CD14-positive monocyte (primary cell): Measurements from ENCODE around the gene MDK. TPM values are rescaled to one million over a fixed set of nuclear protein-coding genes. Genes with fewer than 3 reads are reported as not detected.
A peak's percentile ranks its signal among the peaks of the same experiment; 100 is the strongest.

Experiments used
- DNase-seq, 3 donors: peaks; one replicate each; pipeline ENCODE4 v3.0.0-alpha.2; 2011 to 2022
- H2AFZ ChIP-seq: 2 replicates; pipeline ENCODE4 v1.6.0; 2012; ENCODE audit warnings: mild to moderate bottlenecking, low read depth, low read length, inconsistent platforms; ENCODE audit not compliant: insufficient read depth, poor library complexity, severe bottlenecking
- H3K27ac ChIP-seq, 2 donors: 1 replicate in 1 of 2; 2 replicates in 1 of 2; pipeline ENCODE4 v1.5.1; 2012 to 2013; ENCODE audit warnings: low read length in 2 of 2, control low read depth in 1 of 2, inconsistent platforms in 1 of 2, low read depth in 1 of 2, mild to moderate bottlenecking in 1 of 2
- H3K27me3 ChIP-seq, 2 donors: one replicate each; pipeline versions ENCODE4 v1.6.0 to v1.6.1; 2011 to 2013; ENCODE audit warnings: low read length in 2 of 2; ENCODE audit not compliant: control insufficient read depth in 2 of 2, insufficient read depth in 2 of 2
- H3K36me3 ChIP-seq, 2 donors: replicated peaks in 1 of 2; 1 replicate in 1 of 2; 2 replicates in 1 of 2; pipeline versions ENCODE4 v1.5.1 to v1.6.1; 2012 to 2013; ENCODE audit warnings: low read length in 2 of 2, control low read depth in 1 of 2, inconsistent platforms in 1 of 2, mild to moderate bottlenecking in 1 of 2; ENCODE audit not compliant: insufficient read depth in 2 of 2, control insufficient read depth in 1 of 2
- H3K4me1 ChIP-seq, 2 donors: 1 replicate in 1 of 2; 2 replicates in 1 of 2; pipeline versions ENCODE4 v1.5.1 to v1.6.1; 2012 to 2013; ENCODE audit warnings: low read length in 2 of 2, control low read depth in 1 of 2, inconsistent platforms in 1 of 2, mild to moderate bottlenecking in 1 of 2, moderate library complexity in 1 of 2; ENCODE audit not compliant: insufficient read depth in 2 of 2, control insufficient read depth in 1 of 2
- H3K4me2 ChIP-seq: replicated peaks from 2 replicates; pipeline ENCODE3; 2012; ENCODE audit warnings: low read length, moderate library complexity, mild to moderate bottlenecking; ENCODE audit not compliant: poor library complexity, severe bottlenecking; ENCODE audit errors: extremely low read depth
- H3K4me3 ChIP-seq, 3 experiments: fragments of 200-600 bp in 1 of 3; sonication (generic) in 1 of 3; replicated peaks in 1 of 3; 1 replicate in 2 of 3; 2 replicates in 1 of 3; pipeline ENCODE4 v1.5.1; 2011 to 2013; ENCODE audit warnings: low read length in 3 of 3, mild to moderate bottlenecking in 3 of 3, control low read depth in 2 of 3, low read depth in 2 of 3, inconsistent platforms in 1 of 3, moderate library complexity in 1 of 3
- H3K79me2 ChIP-seq: 2 replicates; pipeline ENCODE4 v1.6.0; 2012; ENCODE audit warnings: mild to moderate bottlenecking, control low read depth, inconsistent platforms, low read length, moderate library complexity; ENCODE audit not compliant: insufficient read depth
- H3K9ac ChIP-seq: 2 replicates; pipeline ENCODE4 v1.6.0; 2017; ENCODE audit warnings: low read length, mild to moderate bottlenecking; ENCODE audit not compliant: insufficient read depth, poor library complexity, severe bottlenecking
- H3K9me3 ChIP-seq, 2 donors: replicated peaks in 1 of 2; 1 replicate in 1 of 2; 2 replicates in 1 of 2; pipeline versions ENCODE4 v1.5.1 to v1.6.1; 2012 to 2013; ENCODE audit warnings: low read length in 2 of 2, control low read depth in 1 of 2; ENCODE audit not compliant: control insufficient read depth in 1 of 2, insufficient read depth in 1 of 2
- H4K20me1 ChIP-seq: 2 replicates; pipeline ENCODE4 v1.6.0; 2012; ENCODE audit warnings: mild to moderate bottlenecking, low read length, control low read depth, moderate library complexity; ENCODE audit not compliant: insufficient read depth
- H3K27ac Mint-ChIP-seq, 7 donors: one replicate each; pipeline ENCODE4 v1.8.0; 2020; ENCODE audit warnings: mild to moderate bottlenecking in 7 of 7, mixed read lengths in 7 of 7, moderate library complexity in 6 of 7, inconsistent platforms in 2 of 7
- H3K27me3 Mint-ChIP-seq, 3 donors: one replicate each; pipeline ENCODE4 v1.8.0; 2021 to 2022; ENCODE audit warnings: low read depth in 3 of 3, mild to moderate bottlenecking in 3 of 3, mixed read lengths in 3 of 3, moderate library complexity in 3 of 3, inconsistent platforms in 1 of 3
- H3K36me3 Mint-ChIP-seq, 2 donors: one replicate each; pipeline ENCODE4 v1.8.0; 2020; ENCODE audit warnings: mixed read lengths in 2 of 2, inconsistent platforms in 1 of 2, mild to moderate bottlenecking in 1 of 2
- H3K4me1 Mint-ChIP-seq: one replicate; pipeline ENCODE4 v1.8.0; 2020; ENCODE audit warnings: mild to moderate bottlenecking, mixed read lengths
- H3K4me3 Mint-ChIP-seq, 2 donors: one replicate each; pipeline ENCODE4 v1.8.0; 2020; ENCODE audit warnings: mild to moderate bottlenecking in 2 of 2, mixed read lengths in 2 of 2, moderate library complexity in 1 of 2
- H3K9me3 Mint-ChIP-seq, 7 donors: one replicate each; pipeline ENCODE4 v1.8.0; 2020 to 2022; ENCODE audit warnings: mixed read lengths in 7 of 7, mild to moderate bottlenecking in 6 of 7, moderate library complexity in 6 of 7, inconsistent platforms in 2 of 7
- CTCF ChIP-seq: fragments of 200-600 bp; IDR thresholded peaks from one replicate; pipeline ENCODE4 v1.8.0; 2022; ENCODE audit warnings: antibody characterized with exemption, mild to moderate bottlenecking
- WGBS: methylation state at CpG from one replicate; pipeline ENCODE4 v1.1.5; 2013; ENCODE audit warnings: missing lambda C conversion rate; ENCODE audit not compliant: insufficient coverage; 5-methylcytosine and 5-hydroxymethylcytosine counted together
- intact Hi-C, 2 donors: fragments of 100-400 bp; cut with micrococcal nuclease; formaldehyde crosslinking; loops; one replicate each; pipeline versions ENCODE4 v1.15.0 to v1.15.1; 2023
- polyA plus RNA-seq, 3 donors: library from polyadenylated mRNA; depleted of rRNA in 1 of 3; unstranded in 2 of 3; stranded (reverse) in 1 of 3; fragments of 300-500 nt in 2 of 3; fragments of >200 nt in 1 of 3; fragmentation: Illumina TruSeq in 2 of 3; gene quantifications; 1 replicate in 2 of 3; 2 replicates in 1 of 3; pipeline ENCODE4 v1.2.3, GENCODE V29; 2012 to 2021

MDK gene
- polyA plus RNA-seq, 3 donors, result 2.8 TPM; not detected in 2

GRCh38 chr11:46366661-46367161, 14.8 kb upstream of the MDK start:
- Histone ChIP-seq H3K27ac (peak overlapping the region in 1 of 2 donors; percentile 95), H3K4me3 (no peak overlapping the region), H3K9ac (no peak overlapping the region), H3K79me2 (peaks cover 96% of the 10 kb centered on the region), H4K20me1 (peaks cover 99% of the 10 kb centered on the region), H3K36me3 (peaks cover 67 to 79% of the 10 kb centered on the region in 2 donors), H3K9me3 (no peaks in the 10 kb centered on the region), H3K27me3 (no peaks in the 10 kb centered on the region), H3K4me2 (no peak overlapping the region), H2AFZ (no peak overlapping the region), H3K4me1 (peaks cover 29 to 46% of the 10 kb centered on the region in 2 donors)
- H3K36me3 Mint-ChIP-seq, result peaks cover 48 to 78% of the 10 kb centered on the region in 2 donors
- intact Hi-C loops, result loop anchor here in 1 of 2 donors (2.0 to 5.0 kb wide), 2 partner anchors 14 to 171 kb away; no protein-coding TSS in a partner anchor
- H3K27ac Mint-ChIP-seq, result peak overlapping the region in 5 of 7 donors; percentile 43 to 88 (median 74)
- H3K27me3 Mint-ChIP-seq, result peaks cover 1 to 5% (median 3%) of the 10 kb centered on the region in 3 donors
- no peak for DNase-seq
- 94% methylated on average over 31 of the region's 31 CpGs for WGBS
- H3K4me1 Mint-ChIP-seq, result peaks cover 38% of the 10 kb centered on the region
- no peak overlapping the region for H3K4me3 Mint-ChIP-seq
- H3K9me3 Mint-ChIP-seq, result no peaks in the 10 kb centered on the region
- no peak for TF ChIP-seq CTCF

- Histone ChIP-seq H3K27ac (peak overlapping the region in 1 of 2 donors; percentile 31), H3K9me3 (no peaks in the 10 kb centered on the region), H3K4me2 (no peak overlapping the region), H3K4me1 (peaks cover 22 to 39% of the 10 kb centered on the region in 2 donors), H3K36me3 (peaks cover 73 to 85% of the 10 kb centered on the region in 2 donors), H3K4me3 (no peak overlapping the region), H3K27me3 (no peaks in the 10 kb centered on the region), H4K20me1 (peaks cover 99% of the 10 kb centered on the region), H3K79me2 (peaks cover 95% of the 10 kb centered on the region), H3K9ac (no peak overlapping the region), H2AFZ (no peak overlapping the region)
- TF ChIP-seq CTCF, result peak; percentile 89
- no peaks in the 10 kb centered on the region for H3K9me3 Mint-ChIP-seq
- no peak overlapping the region for H3K4me3 Mint-ChIP-seq
- intact Hi-C loops, result loop anchor here in 1 of 2 donors (2.0 to 5.0 kb wide), 2 partner anchors 15 to 170 kb away; no protein-coding TSS in a partner anchor
- DNase-seq, result peak; percentile 50 to 68 (median 65)
- WGBS, result 24% methylated on average over 24 of the region's 32 CpGs
- H3K4me1 Mint-ChIP-seq, result peaks cover 31% of the 10 kb centered on the region
- peak overlapping the region in 5 of 7 donors; percentile 43 to 88 (median 74) for H3K27ac Mint-ChIP-seq
- H3K27me3 Mint-ChIP-seq, result peaks cover 1 to 4% (median 4%) of the 10 kb centered on the region in 3 donors
- H3K36me3 Mint-ChIP-seq, result peaks cover 53 to 85% of the 10 kb centered on the region in 2 donors
Measured at GRCh38 chr11:46367244-46367915, 14.1 kb upstream of the MDK start.
